Endothelial cell of umbilical vein (primary cell): Measurements from ENCODE around the gene CSRP1. TPM values are rescaled to one million over a fixed set of nuclear protein-coding genes. Genes with fewer than 3 reads are reported as not detected.

Experiments used
- BruUV-seq: library from RNA; stranded (reverse); fragments of 400-500 nt; replicated peaks from 2 replicates; lab custom pipeline; 2021; lab: Mats Ljungman, UMichigan
- CTCF ChIA-PET: fragments of 300-600, 350-600 bp; sonication (Branson Sonifier 250); formaldehyde crosslinking; loops from one replicate; lab custom pipeline; 2021; ENCODE audit warnings: antibody characterized with exemption, inconsistent platforms; lab: Charles Lee
- POLR2A ChIA-PET: fragments of 300-600, 350-600 bp; sonication (Branson Sonifier 250); formaldehyde crosslinking; loops from one replicate; lab custom pipeline; 2021; ENCODE audit warnings: antibody characterized with exemption, inconsistent platforms; lab: Charles Lee
- DNase-seq: peaks from one replicate; pipeline ENCODE4 v3.0.0-alpha.2; 2011; ENCODE audit warnings: low read depth, low spot score
- FAIRE-seq: peaks from 2 replicates; lab custom pipeline; 2011; peaks lifted over from hg19 to GRCh38; lab: Jason Lieb, UNC
- H2AFZ ChIP-seq: 2 replicates; pipeline ENCODE4 v1.6.0; 2012; ENCODE audit warnings: low read depth, low read length, control low read depth, inconsistent platforms
- H3K27ac ChIP-seq: 2 replicates; pipeline ENCODE4 v1.5.1; 2011; ENCODE audit warnings: low read depth, mild to moderate bottlenecking, control low read depth, low read length, moderate library complexity; ENCODE audit not compliant: insufficient read depth
- H3K27me3 ChIP-seq, 2 experiments: 2 replicates each; pipeline versions ENCODE4 v1.6.0 to v1.6.1; 2011; ENCODE audit warnings: low read length in 2 of 2, mixed read lengths in 1 of 2; ENCODE audit not compliant: control insufficient read depth in 2 of 2, insufficient read depth in 2 of 2
- H3K36me3 ChIP-seq, 2 experiments: 2 replicates in 1 of 2; 3 replicates in 1 of 2; pipeline ENCODE4 v1.5.1; 2011; ENCODE audit warnings: low read length in 2 of 2, mild to moderate bottlenecking in 1 of 2, moderate library complexity in 1 of 2; ENCODE audit not compliant: control insufficient read depth in 2 of 2, insufficient read depth in 2 of 2; ENCODE audit errors: extremely low read depth in 1 of 2
- H3K4me1 ChIP-seq: 3 replicates; pipeline ENCODE4 v1.5.1; 2011; ENCODE audit warnings: mild to moderate bottlenecking, low read length; ENCODE audit not compliant: control insufficient read depth, insufficient read depth; ENCODE audit errors: extremely low read depth
- H3K4me2 ChIP-seq: 2 replicates; pipeline ENCODE4 v1.6.1; 2011; ENCODE audit warnings: low read length, control low read depth, mixed read lengths; ENCODE audit not compliant: insufficient read depth
- H3K4me3 ChIP-seq, 3 experiments: fragments of 200-600 bp in 1 of 3; sonication (generic), shearing (Covaris generic) in 1 of 3; replicated peaks in 1 of 3; 2 replicates each; pipeline ENCODE4 v1.5.1; 2011 to 2016; ENCODE audit warnings: control low read depth in 3 of 3, low read length in 3 of 3, mild to moderate bottlenecking in 2 of 3, inconsistent platforms in 1 of 3, low read depth in 1 of 3, moderate library complexity in 1 of 3; ENCODE audit not compliant: insufficient read depth in 1 of 3
- H3K79me2 ChIP-seq: 2 replicates; pipeline ENCODE4 v1.6.0; 2012; ENCODE audit warnings: low read length, inconsistent platforms; ENCODE audit not compliant: control insufficient read depth, insufficient read depth
- H3K9ac ChIP-seq: replicated peaks from 2 replicates; pipeline ENCODE3; 2011; ENCODE audit warnings: low read length, control low read depth; ENCODE audit not compliant: insufficient read depth; ENCODE audit errors: extremely low read depth
- H3K9me1 ChIP-seq: replicated peaks from 3 replicates; pipeline ENCODE4 v1.6.0; 2011; ENCODE audit warnings: mild to moderate bottlenecking, low read length; ENCODE audit not compliant: control insufficient read depth, insufficient read depth; ENCODE audit errors: extremely low read depth
- H3K9me3 ChIP-seq: replicated peaks from 2 replicates; pipeline ENCODE4 v1.5.1; 2012; ENCODE audit warnings: low read length, inconsistent platforms; ENCODE audit not compliant: control insufficient read depth, insufficient read depth
- H4K20me1 ChIP-seq: replicated peaks from 2 replicates; pipeline ENCODE3; 2011; ENCODE audit warnings: mild to moderate bottlenecking, low read length; ENCODE audit not compliant: control insufficient read depth, insufficient read depth; ENCODE audit errors: extremely low read depth
- EZH2 ChIP-seq: IDR thresholded peaks from 2 replicates; pipeline ENCODE4 v1.6.1; 2012; ENCODE audit warnings: borderline replicate concordance, low read depth, mild to moderate bottlenecking, moderate library complexity, low read length, inconsistent platforms; ENCODE audit not compliant: severe bottlenecking
- FOS ChIP-seq: IDR thresholded peaks from 2 replicates; pipeline ENCODE4 v1.6.1; 2011; ENCODE audit warnings: mild to moderate bottlenecking, low read length, moderate library complexity, borderline replicate concordance; ENCODE audit not compliant: insufficient read depth
- GATA2 ChIP-seq: IDR thresholded peaks from 2 replicates; pipeline ENCODE4 v1.7.0; 2011; ENCODE audit warnings: low read depth, mild to moderate bottlenecking, moderate library complexity, mixed read lengths, low read length; ENCODE audit not compliant: insufficient read length, insufficient read depth
- JUN ChIP-seq: IDR thresholded peaks from 2 replicates; pipeline ENCODE4 v1.6.1; 2011; ENCODE audit warnings: borderline replicate concordance, low read depth; ENCODE audit not compliant: insufficient read length, insufficient read depth
- MYC ChIP-seq: IDR thresholded peaks from one replicate; pipeline ENCODE4 v1.6.1; 2011; ENCODE audit warnings: mild to moderate bottlenecking, low read depth, low read length
- POLR2A ChIP-seq: IDR thresholded peaks from 2 replicates; pipeline ENCODE4 v1.6.1; 2012; ENCODE audit warnings: low read depth, mild to moderate bottlenecking, control low read depth, low read length
- POLR2AphosphoS5 ChIP-seq: IDR thresholded peaks from 2 replicates; pipeline ENCODE4 v1.6.1; 2012; ENCODE audit warnings: low read depth, mild to moderate bottlenecking, control low read depth, low read length, moderate library complexity; ENCODE audit not compliant: insufficient read depth
- dilution Hi-C: fragments of 300-500 bp; cut with MboI; formaldehyde crosslinking; loops from one replicate; pipeline ENCODE4 v1.15.0; 2019; ENCODE audit warnings: low sequenced_read_pairs; ENCODE audit not compliant: extremely low pct_ligation_motif_present
- intact Hi-C: fragments of 100-400 bp; cut with micrococcal nuclease; formaldehyde crosslinking; loops from one replicate; pipeline ENCODE4 v1.10.0; 2022
- polyA plus RNA-seq, 4 experiments: library from polyadenylated mRNA; depleted of rRNA in 3 of 4; stranded (reverse) in 3 of 4; unstranded in 1 of 4; fragments of >200 nt; gene quantifications; 2 replicates each; pipeline versions ENCODE4 v1.2.1 to v1.2.3, GENCODE V29; 2011 to 2012; ENCODE audit warnings: missing spikeins in 1 of 4
- total RNA-seq: library from RNA; stranded (reverse); gene quantifications from 2 replicates; pipeline ENCODE4 v1.2.3, GENCODE V29; 2021
- TF ChIP-seq, protein P1 (sequence below), 2 donors: IDR thresholded peaks; 1 replicate in 1 of 2; 2 replicates in 1 of 2; pipeline ENCODE4 v1.5.1; 2011; ENCODE audit warnings: low read length in 2 of 2, mild to moderate bottlenecking in 2 of 2, moderate library complexity in 2 of 2, control low read depth in 1 of 2, inconsistent platforms in 1 of 2, low read depth in 1 of 2; ENCODE audit not compliant: insufficient read depth in 1 of 2; ENCODE audit errors: extremely low read depth in 1 of 2

The CSRP1 gene
- total and polyA plus RNA-seq, 2 donors (not counting 3 experiments of a cell fraction or from before 2014, with no cell fraction given): 393 to 510 TPM

DNA sequence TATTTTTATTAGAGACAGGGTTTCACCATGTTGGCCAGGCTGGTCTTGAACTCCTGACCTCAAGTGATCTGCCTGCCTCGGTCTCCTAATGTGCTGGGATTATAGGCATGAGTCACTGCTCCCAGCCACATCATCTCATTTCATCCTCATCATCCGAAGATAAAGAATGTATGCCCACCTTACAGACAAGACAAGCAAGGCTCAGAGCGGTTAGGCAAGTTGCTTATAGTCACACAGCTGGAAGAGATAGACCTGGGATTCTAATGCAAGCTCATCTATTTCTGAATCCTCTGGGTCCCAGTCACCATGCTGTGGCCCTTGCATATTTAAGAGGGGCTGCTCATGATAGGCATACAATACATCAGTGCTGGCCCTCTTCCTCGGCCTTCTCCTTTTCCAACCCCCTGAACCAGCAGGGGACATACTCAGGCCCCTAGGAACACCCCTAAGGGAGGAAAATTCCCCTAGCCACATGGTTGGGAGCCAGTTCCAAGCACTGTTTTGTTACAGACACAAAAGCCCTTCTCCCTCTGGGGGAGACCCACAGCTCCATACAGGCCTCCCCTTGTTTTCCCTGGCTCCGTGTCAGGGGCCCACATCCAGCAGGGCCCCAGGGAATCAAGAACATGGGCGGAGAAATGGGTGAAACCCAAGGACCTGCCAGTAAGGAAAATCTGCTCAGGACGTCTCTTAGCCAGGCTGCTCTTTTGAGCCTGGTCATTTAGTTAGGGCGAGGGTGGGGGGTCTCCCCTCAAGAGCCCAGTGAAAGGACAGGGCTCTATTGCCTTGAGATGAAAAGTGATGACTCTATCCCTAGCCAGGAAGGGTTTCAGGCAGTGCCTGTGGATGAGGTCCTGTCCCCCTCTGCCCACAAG lies 6.9 kb downstream of the CSRP1 start:
- Histone ChIP-seq H3K4me2 (no peak overlapping the region), H3K27ac (peak overlapping the region; percentile 28)
- FAIRE-seq: no peak

More for the DNA sequence above, 6.9 kb downstream of the CSRP1 start:
- Histone ChIP-seq H3K27me3 (no peaks in the 10 kb centered on the region), H3K4me3 (no peak overlapping the region), H3K79me2 (peaks cover 91% of the 10 kb centered on the region), H3K9me3 (no peaks in the 10 kb centered on the region), H4K20me1 (no peaks in the 10 kb centered on the region), H3K4me1 (peaks cover 60% of the 10 kb centered on the region), H3K36me3 (peaks cover 3 to 4% of the 10 kb centered on the region in 2 experiments), H3K9me1 (no peaks in the 10 kb centered on the region), H3K9ac (no peak overlapping the region), H2AFZ (no peak overlapping the region)
- no peak for DNase-seq
- dilution Hi-C loops: no loop called here
- ChIA-PET POLR2A (interaction anchor here (0.6 to 7.8 kb wide), 3 partner anchors 11 to 31 kb away, joined by 5 to 124 read pairs (median 6); partner anchors contain the start of gene PHLDA3), CTCF (interaction anchor here (1.5 to 28.3 kb wide), 3 partner anchors 6 to 52 kb away, joined by 5 to 1317 read pairs (median 1317); partner anchors contain the start of gene CSRP1)
- TF ChIP-seq POLR2AphosphoS5 (no peak), GATA2 (no peak), JUN (no peak), POLR2A (peak; percentile 21), MYC (no peak), EZH2 (no peak), FOS (no peak)
- TF ChIP-seq, protein P1, sequence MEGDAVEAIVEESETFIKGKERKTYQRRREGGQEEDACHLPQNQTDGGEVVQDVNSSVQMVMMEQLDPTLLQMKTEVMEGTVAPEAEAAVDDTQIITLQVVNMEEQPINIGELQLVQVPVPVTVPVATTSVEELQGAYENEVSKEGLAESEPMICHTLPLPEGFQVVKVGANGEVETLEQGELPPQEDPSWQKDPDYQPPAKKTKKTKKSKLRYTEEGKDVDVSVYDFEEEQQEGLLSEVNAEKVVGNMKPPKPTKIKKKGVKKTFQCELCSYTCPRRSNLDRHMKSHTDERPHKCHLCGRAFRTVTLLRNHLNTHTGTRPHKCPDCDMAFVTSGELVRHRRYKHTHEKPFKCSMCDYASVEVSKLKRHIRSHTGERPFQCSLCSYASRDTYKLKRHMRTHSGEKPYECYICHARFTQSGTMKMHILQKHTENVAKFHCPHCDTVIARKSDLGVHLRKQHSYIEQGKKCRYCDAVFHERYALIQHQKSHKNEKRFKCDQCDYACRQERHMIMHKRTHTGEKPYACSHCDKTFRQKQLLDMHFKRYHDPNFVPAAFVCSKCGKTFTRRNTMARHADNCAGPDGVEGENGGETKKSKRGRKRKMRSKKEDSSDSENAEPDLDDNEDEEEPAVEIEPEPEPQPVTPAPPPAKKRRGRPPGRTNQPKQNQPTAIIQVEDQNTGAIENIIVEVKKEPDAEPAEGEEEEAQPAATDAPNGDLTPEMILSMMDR (IDR thresholded peaks at IDR 0.05; ENCODE audit: extremely low read depth in 1 of 2, insufficient read depth in 1 of 2, low read depth in 1 of 2, low read length in 2 of 2): no peak
- intact Hi-C loops: no loop called here
- no TSS peak for BruUV-seq
